Measurements from ENCODE around the gene BRSK2.

- TF ChIP-seq POLR2A (IDR thresholded peaks at IDR 0.05; ENCODE audit: low read length) (no peak), GATA1 (IDR thresholded peaks at IDR 0.05; ENCODE audit: low read depth, low read length) (no peak)
Measured at GRCh38 chr11:1404461-1405185, 14.9 kb downstream of the BRSK2 start.

Data from erythroblast (primary cell).